ENCODE results near the gene CTSC. TPM values are rescaled to one million over a fixed set of nuclear protein-coding genes. Genes with fewer than 3 reads are reported as not detected.

The CTSC gene
- total and polyA plus RNA-seq, 2 experiments from 2014 or later = 46.0 to 47.6 TPM

GRCh38 chr11:88307749-88308425, 29.6 kb downstream of the CTSC start:
- no peak overlapping the region for H3K9ac ChIP-seq
- no peak for DNase-seq
- no peaks in the 10 kb centered on the region for H3K27me3 ChIP-seq (replicated peaks; ENCODE audit: insufficient read depth)
- no peak overlapping the region for H3K4me3 ChIP-seq
- H3K9me3 ChIP-seq (ENCODE audit: low read depth) = no peaks in the 10 kb centered on the region
- no peaks in the 10 kb centered on the region for H4K20me1 ChIP-seq (ENCODE audit: insufficient read depth)
- no peak overlapping the region for H3K27ac ChIP-seq
- 97% methylated on average over 11 of the region's 11 CpGs for WGBS, 2 experiments (ENCODE audit: low coverage in 1 of 2, low lambda C conversion rate in 2 of 2, missing lambda C conversion rate in 2 of 2)
- in situ Hi-C loops (cut with MboI) = no loop called here
- no peaks in the 10 kb centered on the region for H3K79me2 ChIP-seq (ENCODE audit: insufficient read depth)
- H2AFZ ChIP-seq = no peak overlapping the region
- no peaks in the 10 kb centered on the region for H3K36me3 ChIP-seq (ENCODE audit: low read depth)
- peaks cover 12% of the 10 kb centered on the region for H3K4me1 ChIP-seq (ENCODE audit: insufficient read depth)
- no peak for TF ChIP-seq EZH2phosphoT487 (IDR thresholded peaks at IDR 0.05; ENCODE audit: insufficient read depth, low read depth)
- TF ChIP-seq EZH2 (IDR thresholded peaks at IDR 0.05; ENCODE audit: insufficient read depth, poor library complexity, severe bottlenecking) = no peak
- H3K9me2 ChIP-seq (ENCODE audit: insufficient read depth) = no peaks in the 10 kb centered on the region
- no peak overlapping the region for H3K4me2 ChIP-seq (ENCODE audit: unreplicated experiment)
- 0 out of 2 replicates have a peak, but pooled peaks cover 7% of the 10 kb centered on the region for H3F3A ChIP-seq (ENCODE audit: insufficient read depth)

GRCh38 chr11:88306785-88307184, 30.8 kb downstream of the CTSC start:
- Histone ChIP-seq H3K27ac (no peak overlapping the region), H2AFZ (no peak overlapping the region), H3K4me1 (ENCODE audit: insufficient read depth) (peaks cover 7% of the 10 kb centered on the region), H3K9me3 (ENCODE audit: low read depth) (no peaks in the 10 kb centered on the region), H3F3A (ENCODE audit: insufficient read depth) (no peaks in the 10 kb centered on the region), H3K9ac (no peak overlapping the region), H3K4me2 (ENCODE audit: unreplicated experiment) (no peak overlapping the region), H3K4me3 (no peak overlapping the region), H3K36me3 (ENCODE audit: low read depth) (no peaks in the 10 kb centered on the region), H3K9me2 (ENCODE audit: insufficient read depth) (no peaks in the 10 kb centered on the region), H3K27me3 (replicated peaks; ENCODE audit: insufficient read depth) (no peaks in the 10 kb centered on the region), H4K20me1 (ENCODE audit: insufficient read depth) (no peaks in the 10 kb centered on the region), H3K79me2 (ENCODE audit: insufficient read depth) (no peaks in the 10 kb centered on the region)
- in situ Hi-C loops (cut with MboI) = no loop called here
- 96 to 100% methylated on average over 2 of the region's 2 CpGs for WGBS, 2 experiments (ENCODE audit: low coverage in 1 of 2, low lambda C conversion rate in 2 of 2, missing lambda C conversion rate in 2 of 2)
- TF ChIP-seq EZH2phosphoT487 (IDR thresholded peaks at IDR 0.05; ENCODE audit: insufficient read depth, low read depth) (no peak), EZH2 (IDR thresholded peaks at IDR 0.05; ENCODE audit: insufficient read depth, poor library complexity, severe bottlenecking) (no peak)
- no peak for DNase-seq

GRCh38 chr11:88305430-88305829, 32.1 kb downstream of the CTSC start:
- Histone ChIP-seq H3K4me3 (no peak overlapping the region), H4K20me1 (ENCODE audit: insufficient read depth) (no peaks in the 10 kb centered on the region), H3F3A (ENCODE audit: insufficient read depth) (no peaks in the 10 kb centered on the region), H3K4me1 (ENCODE audit: insufficient read depth) (peaks cover 5% of the 10 kb centered on the region), H3K9me3 (ENCODE audit: low read depth) (no peaks in the 10 kb centered on the region), H3K9ac (no peak overlapping the region), H3K79me2 (ENCODE audit: insufficient read depth) (no peaks in the 10 kb centered on the region), H2AFZ (no peak overlapping the region), H3K9me2 (ENCODE audit: insufficient read depth) (no peaks in the 10 kb centered on the region), H3K27ac (no peak overlapping the region), H3K4me2 (ENCODE audit: unreplicated experiment) (no peak overlapping the region), H3K36me3 (ENCODE audit: low read depth) (no peaks in the 10 kb centered on the region), H3K27me3 (replicated peaks; ENCODE audit: insufficient read depth) (no peaks in the 10 kb centered on the region)
- WGBS, 2 experiments (ENCODE audit: low coverage in 1 of 2, low lambda C conversion rate in 2 of 2, missing lambda C conversion rate in 2 of 2) = 98 to 100% methylated on average over 1 of the region's 1 CpG
- no peak for DNase-seq
- TF ChIP-seq EZH2 (IDR thresholded peaks at IDR 0.05; ENCODE audit: insufficient read depth, poor library complexity, severe bottlenecking) = no peak
- TF ChIP-seq EZH2phosphoT487 (IDR thresholded peaks at IDR 0.05; ENCODE audit: insufficient read depth, low read depth) = no peak
- in situ Hi-C loops (cut with MboI) = no loop called here

- in situ Hi-C loops (cut with MboI) = no loop called here
- WGBS, 2 experiments (ENCODE audit: low coverage in 1 of 2, low lambda C conversion rate in 2 of 2, missing lambda C conversion rate in 2 of 2) = 91 to 94% methylated on average over 1 of the region's 1 CpG
- Histone ChIP-seq H3K4me1 (ENCODE audit: insufficient read depth) (no peaks in the 10 kb centered on the region), H3K27ac (no peak overlapping the region), H2AFZ (no peak overlapping the region), H3F3A (ENCODE audit: insufficient read depth) (no peaks in the 10 kb centered on the region), H3K4me3 (no peak overlapping the region), H3K4me2 (ENCODE audit: unreplicated experiment) (no peak overlapping the region), H3K9ac (no peak overlapping the region), H3K27me3 (replicated peaks; ENCODE audit: insufficient read depth) (no peaks in the 10 kb centered on the region), H3K79me2 (ENCODE audit: insufficient read depth) (no peaks in the 10 kb centered on the region), H3K36me3 (ENCODE audit: low read depth) (no peaks in the 10 kb centered on the region), H3K9me2 (ENCODE audit: insufficient read depth) (no peaks in the 10 kb centered on the region), H4K20me1 (ENCODE audit: insufficient read depth) (no peaks in the 10 kb centered on the region), H3K9me3 (ENCODE audit: low read depth) (no peaks in the 10 kb centered on the region)
- TF ChIP-seq EZH2phosphoT487 (IDR thresholded peaks at IDR 0.05; ENCODE audit: insufficient read depth, low read depth) = no peak
- TF ChIP-seq EZH2 (IDR thresholded peaks at IDR 0.05; ENCODE audit: insufficient read depth, poor library complexity, severe bottlenecking) = no peak
- DNase-seq = no peak
These were observed 33.2 kb downstream of the CTSC start for GRCh38 chr11:88304352-88304751.
